Vagina (tissue), 2 donors: Measurements from ENCODE around the gene CD200R1L.

Source experiments
- CTCF ChIP-seq, 3 experiments: fragments of 450-650 bp in 2 of 3; fragments of 200-600 bp in 1 of 3; sonication (generic) in 1 of 3; IDR thresholded peaks; one replicate each; pipeline ENCODE4 v1.5.1; 2017 to 2019; ENCODE audit warnings: antibody characterized with exemption in 3 of 3, mild to moderate bottlenecking in 2 of 3, moderate library complexity in 2 of 3
- POLR2AphosphoS5 ChIP-seq, 2 donors: sonication (generic); formaldehyde crosslinking; IDR thresholded peaks; one replicate each; pipeline ENCODE4 v1.9.0; 2017; ENCODE audit warnings: antibody characterized with exemption in 2 of 2, mild to moderate bottlenecking in 2 of 2, low read depth in 1 of 2; ENCODE audit not compliant: insufficient read depth in 1 of 2

GRCh38 chr3:112786002-112786590, 60.6 kb downstream of the CD200R1L start:
- TF ChIP-seq CTCF (IDR thresholded peaks at IDR 0.05) (no peak), POLR2AphosphoS5 (IDR thresholded peaks at IDR 0.05; ENCODE audit: insufficient read depth in 1 of 2, low read depth in 1 of 2) (no peak)
